GM12878 (cell line): ENCODE measurements around the gene GCC2.

Experiments used
- CBX5 ChIP-seq: sonication (generic); IDR thresholded peaks from 2 replicates; pipeline ENCODE4 v1.6.1; 2016; ENCODE audit warnings: low read depth, moderate library complexity, mild to moderate bottlenecking, inconsistent platforms
- EZH2 ChIP-seq: IDR thresholded peaks from 2 replicates; pipeline ENCODE4 v1.6.1; 2012; ENCODE audit warnings: low read depth, mild to moderate bottlenecking, control low read depth, inconsistent platforms, low read length, borderline replicate concordance; ENCODE audit not compliant: control insufficient read depth
- FOXK2 ChIP-seq: fragments of 450-650 bp; IDR thresholded peaks from 2 replicates; pipeline ENCODE4 v1.6.1; 2017; ENCODE audit warnings: mild to moderate bottlenecking, moderate library complexity
- IKZF1 ChIP-seq: fragments of 450-650 bp; conservative IDR thresholded peaks from 2 replicates; pipeline ENCODE4 v1.6.1; 2017; ENCODE audit warnings: antibody characterized with exemption, mild to moderate bottlenecking
- PKNOX1 ChIP-seq: fragments of 450-650 bp; IDR thresholded peaks from 2 replicates; pipeline ENCODE4 v1.6.1; 2016; ENCODE audit warnings: mild to moderate bottlenecking

GRCh38 chr2:108450863-108451262 is 1.9 kb downstream of the GCC2 start:
- no peak for TF ChIP-seq EZH2
- TF ChIP-seq IKZF1: no peak
- no peak for TF ChIP-seq FOXK2
- TF ChIP-seq PKNOX1: no peak
- TF ChIP-seq CBX5: no peak
